Stimulated activated CD4-positive, alpha-beta T cell treated with anti-CD3 and anti-CD28 coated beads, Interleukin-1b, Interleukin-23, amount 100 ng/mL, for 48 hours (primary cell): ENCODE data around the gene DIDO1.

Source experiments
- DNase-seq: peaks from one replicate; pipeline ENCODE4 v3.0.0-alpha.2; 2020

Gene DIDO1

GRCh38 chr20:62829231-62830230 lies 96.8 kb downstream of the DIDO1 start:
- no peak for DNase-seq

- DNase-seq = no peak
Observed at GRCh38 chr20:62828511-62829230, 97.6 kb downstream of the DIDO1 start.

GRCh38 chr20:62828051-62828450 lies 98.3 kb downstream of the DIDO1 start:
- no peak for DNase-seq
